Measurements from ENCODE around the gene ZNF268.

ZNF268 gene

GRCh38 chr12:133203344-133204263 is 22.3 kb downstream of the ZNF268 start:
- H3K27me3 ChIP-seq (ENCODE audit: insufficient read depth, poor library complexity, severe bottlenecking), result no peaks in the 10 kb centered on the region
- H3K4me3 ChIP-seq (replicated peaks; ENCODE audit: insufficient read depth, low read length), result no peak overlapping the region
- TF ChIP-seq POLR2AphosphoS5 (IDR thresholded peaks at IDR 0.05; ENCODE audit: low read depth) (peak; percentile 24; the same call in 1 of the 2 replicates), GABPA (IDR thresholded peaks at IDR 0.05; ENCODE audit: low read depth) (no peak)
- no peak for DNase-seq (ENCODE audit: low read depth in 1 of 2, low spot score in 1 of 2)
- no peak overlapping the region for H3K27ac ChIP-seq (replicated peaks)

GRCh38 chr12:133204264-133204603 is 22.9 kb downstream of the ZNF268 start:
- DNase-seq (ENCODE audit: low read depth in 1 of 2, low spot score in 1 of 2), result no peak
- Histone ChIP-seq H3K4me3 (replicated peaks; ENCODE audit: insufficient read depth, low read length) (no peak overlapping the region), H3K27me3 (ENCODE audit: insufficient read depth, poor library complexity, severe bottlenecking) (no peaks in the 10 kb centered on the region), H3K27ac (replicated peaks) (no peak overlapping the region)
- no peak for TF ChIP-seq REST (IDR thresholded peaks at IDR 0.05; ENCODE audit: insufficient replicate concordance, low read depth)
- TF ChIP-seq CTCF (IDR thresholded peaks at IDR 0.05; ENCODE audit: insufficient read depth, low read length), result no peak
- no peak for TF ChIP-seq SPI1 (IDR thresholded peaks at IDR 0.05; ENCODE audit: borderline replicate concordance, low read depth)
- no peak for TF ChIP-seq POLR2AphosphoS5 (IDR thresholded peaks at IDR 0.05; ENCODE audit: low read depth)
- TF ChIP-seq GABPA (IDR thresholded peaks at IDR 0.05; ENCODE audit: low read depth), result no peak

GRCh38 chr12:133206390-133206789 is 25.1 kb downstream of the ZNF268 start:
- TF ChIP-seq GABPA (IDR thresholded peaks at IDR 0.05; ENCODE audit: low read depth) (no peak), CTCF (IDR thresholded peaks at IDR 0.05; ENCODE audit: insufficient read depth, low read length) (no peak), REST (IDR thresholded peaks at IDR 0.05; ENCODE audit: insufficient replicate concordance, low read depth) (no peak), POLR2AphosphoS5 (IDR thresholded peaks at IDR 0.05; ENCODE audit: low read depth) (no peak), SPI1 (IDR thresholded peaks at IDR 0.05; ENCODE audit: borderline replicate concordance, low read depth) (no peak)

GRCh38 chr12:133215724-133216123 is 34.4 kb downstream of the ZNF268 start:
- Histone ChIP-seq H3K27ac (replicated peaks) (no peak overlapping the region), H3K27me3 (ENCODE audit: insufficient read depth, poor library complexity, severe bottlenecking) (no peaks in the 10 kb centered on the region), H3K4me3 (replicated peaks; ENCODE audit: insufficient read depth, low read length) (no peak overlapping the region)
- DNase-seq (ENCODE audit: low read depth in 1 of 2, low spot score in 1 of 2), result no peak
- TF ChIP-seq GABPA (IDR thresholded peaks at IDR 0.05; ENCODE audit: low read depth) (no peak), REST (IDR thresholded peaks at IDR 0.05; ENCODE audit: insufficient replicate concordance, low read depth) (no peak), CTCF (IDR thresholded peaks at IDR 0.05; ENCODE audit: insufficient read depth, low read length) (no peak), SPI1 (IDR thresholded peaks at IDR 0.05; ENCODE audit: borderline replicate concordance, low read depth) (no peak)

More at GRCh38 chr12:133206390-133206789, 25.1 kb downstream of the ZNF268 start:
- H3K27me3 ChIP-seq (ENCODE audit: insufficient read depth, poor library complexity, severe bottlenecking), result no peaks in the 10 kb centered on the region
- no peak overlapping the region for H3K27ac ChIP-seq (replicated peaks)
- DNase-seq (ENCODE audit: low read depth in 1 of 2, low spot score in 1 of 2), result no peak
- H3K4me3 ChIP-seq (replicated peaks; ENCODE audit: insufficient read depth, low read length), result no peak overlapping the region

All from HL-60 (cell line).